ENCODE data around the gene PALLD.
"Not testable (repeated sequence)": the region's sequence is repeated elsewhere in the genome, so short reads cannot be mapped to it uniquely, and the experiment has no call there.

The PALLD gene

GRCh38 chr4:168498251-168498650 lies 1.4 kb downstream of the PALLD start:
- DNase-seq, result no peak

DNA sequence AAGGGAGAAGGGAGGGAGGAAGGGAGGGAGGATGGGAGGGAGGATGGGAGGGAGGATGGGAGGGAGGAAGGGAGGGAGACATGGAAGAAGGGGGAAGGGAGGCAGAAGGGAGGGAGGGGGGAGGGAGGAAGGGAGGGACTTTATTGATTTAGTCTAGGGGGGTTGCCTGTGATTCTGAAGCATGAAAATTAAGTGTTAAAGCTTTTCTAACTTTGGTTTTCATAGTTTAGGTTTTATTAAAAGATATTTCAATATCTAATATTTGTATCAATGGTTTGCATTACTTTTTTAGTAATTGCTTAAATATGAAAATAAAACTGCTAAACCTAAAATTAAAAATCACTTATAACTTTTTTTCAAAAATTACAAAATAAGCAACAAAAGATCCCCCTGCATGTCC lies 2.4 kb downstream of the PALLD start:
- DNase-seq, result no peak

GRCh38 chr4:168501407-168501806 lies 4.6 kb downstream of the PALLD start:
- no peak for DNase-seq

GRCh38 chr4:168502861-168503260 lies 6.0 kb downstream of the PALLD start:
- DNase-seq, result no peak

DNA sequence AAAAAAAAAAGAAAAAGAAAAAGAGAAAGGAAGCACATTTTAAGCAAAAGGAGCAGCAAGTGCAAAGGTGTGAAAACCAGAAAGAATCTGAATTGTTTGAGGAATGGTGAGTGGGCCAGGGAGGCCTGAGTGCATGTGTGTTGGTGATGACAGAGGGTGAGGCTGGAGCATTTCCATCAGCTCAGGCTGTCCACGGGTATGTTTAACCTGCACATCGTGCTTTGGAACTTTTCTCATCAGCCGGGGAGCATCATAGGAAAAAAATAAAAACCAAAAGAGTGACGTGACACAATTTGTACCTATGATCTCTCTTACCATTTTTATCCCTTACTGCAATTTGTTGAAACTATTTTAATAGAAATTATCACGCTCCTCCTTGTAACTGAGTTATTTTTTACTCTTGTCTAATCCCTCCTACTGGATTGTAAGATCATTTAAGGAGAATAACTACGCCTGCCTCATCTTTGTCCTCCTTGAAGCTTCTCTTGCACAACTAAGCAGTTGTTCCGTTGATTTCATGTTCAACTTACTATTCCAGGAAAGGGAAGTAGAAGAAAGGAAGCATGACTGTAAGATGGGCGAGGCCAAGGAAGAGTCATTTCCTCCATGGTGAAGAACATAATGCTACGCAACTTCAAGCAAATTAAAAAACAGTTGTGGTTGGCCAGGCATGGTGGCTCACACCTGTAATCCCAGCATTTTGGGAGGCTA lies 7.0 kb downstream of the PALLD start:
- no peak for DNase-seq

DNA sequence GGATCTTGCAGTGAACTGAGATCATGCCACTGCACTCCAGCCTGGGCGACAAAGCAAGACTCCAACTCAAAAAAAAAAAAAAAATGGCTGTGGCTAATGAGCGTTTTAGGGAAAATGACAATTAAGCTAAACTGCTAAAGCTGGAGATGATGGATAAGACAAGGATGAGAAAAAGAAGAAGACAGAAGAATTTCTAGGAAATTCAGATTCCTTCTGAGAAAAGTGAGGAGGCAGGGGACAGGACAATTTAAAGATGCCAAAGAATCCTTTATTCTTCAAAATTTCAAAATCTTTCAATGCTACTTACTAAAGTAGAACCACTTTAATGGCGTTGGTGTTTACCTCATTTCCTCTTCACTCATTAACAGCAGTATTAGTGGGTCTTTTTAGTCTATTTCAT lies 7.7 kb downstream of the PALLD start:
- no peak for DNase-seq

GRCh38 chr4:168506014-168506413 lies 9.2 kb downstream of the PALLD start:
- no peak for DNase-seq

DNA sequence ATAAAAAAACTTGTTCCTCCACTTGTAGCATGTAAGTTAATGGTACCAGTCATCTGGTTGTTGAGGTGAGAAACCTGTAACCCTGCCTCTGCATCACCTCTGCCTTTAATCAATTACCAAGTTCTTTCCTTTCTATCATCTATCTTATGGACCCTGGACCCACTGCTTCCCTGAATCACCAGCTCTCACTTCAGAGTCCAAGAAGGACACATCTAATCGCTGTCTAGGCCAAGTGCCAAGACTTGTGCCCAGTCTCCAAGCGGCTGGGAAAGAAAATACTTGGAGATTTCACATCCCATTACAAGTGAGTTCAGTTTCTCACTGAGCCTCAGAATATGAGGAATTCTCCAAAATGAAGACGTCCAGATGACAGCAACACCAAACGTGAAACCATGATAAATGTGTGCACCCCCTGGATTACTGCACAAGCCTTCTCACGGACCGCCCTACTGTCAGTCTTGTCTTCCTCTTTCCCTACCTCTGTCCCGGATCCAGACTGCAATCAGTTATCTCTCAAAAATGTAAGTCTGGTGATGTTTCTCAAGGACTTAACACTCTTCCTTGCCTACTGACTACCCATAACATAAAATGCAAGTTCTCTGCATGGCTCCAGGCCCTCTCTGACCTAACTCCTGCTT lies 10.4 kb downstream of the PALLD start:
- DNase-seq, result no peak

DNA sequence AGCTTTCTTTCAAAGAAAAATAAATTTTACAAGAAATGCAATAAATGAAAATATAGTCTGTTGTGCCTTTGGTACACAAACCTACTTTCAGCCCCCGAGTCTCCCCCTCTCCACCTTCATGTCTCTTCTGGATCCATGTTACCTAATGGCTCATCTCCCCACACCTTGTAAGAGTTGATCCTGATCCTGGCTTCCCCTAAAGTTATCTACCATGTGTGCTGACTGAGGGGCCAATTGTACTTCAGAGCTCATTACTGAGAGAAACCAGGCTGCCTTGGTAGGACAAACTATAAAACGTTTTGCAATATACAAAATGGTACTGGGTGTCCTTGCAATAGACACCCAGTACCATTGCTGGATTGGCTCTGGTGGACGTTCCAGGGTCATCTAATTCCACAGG lies 11.8 kb downstream of the PALLD start:
- no peak for DNase-seq

DNA sequence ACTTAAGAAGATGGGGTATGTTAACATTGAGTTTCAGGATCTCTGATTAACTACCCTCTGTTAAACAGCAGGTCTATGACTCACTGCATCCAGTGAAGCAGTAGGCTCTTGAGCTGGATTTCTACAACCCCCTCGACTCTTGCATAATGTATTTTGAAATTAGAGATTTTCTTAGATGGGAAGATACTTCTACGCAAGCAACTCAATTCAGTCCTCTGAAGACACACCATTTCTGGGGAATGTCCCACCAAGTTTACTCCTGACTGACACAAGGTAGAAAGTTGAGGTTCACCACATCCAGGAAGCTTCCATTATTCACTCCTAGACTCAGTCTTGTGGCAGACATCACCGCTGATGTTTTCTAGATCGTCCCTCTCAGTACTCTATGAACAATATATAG lies 12.9 kb downstream of the PALLD start:
- no peak for DNase-seq

DNA sequence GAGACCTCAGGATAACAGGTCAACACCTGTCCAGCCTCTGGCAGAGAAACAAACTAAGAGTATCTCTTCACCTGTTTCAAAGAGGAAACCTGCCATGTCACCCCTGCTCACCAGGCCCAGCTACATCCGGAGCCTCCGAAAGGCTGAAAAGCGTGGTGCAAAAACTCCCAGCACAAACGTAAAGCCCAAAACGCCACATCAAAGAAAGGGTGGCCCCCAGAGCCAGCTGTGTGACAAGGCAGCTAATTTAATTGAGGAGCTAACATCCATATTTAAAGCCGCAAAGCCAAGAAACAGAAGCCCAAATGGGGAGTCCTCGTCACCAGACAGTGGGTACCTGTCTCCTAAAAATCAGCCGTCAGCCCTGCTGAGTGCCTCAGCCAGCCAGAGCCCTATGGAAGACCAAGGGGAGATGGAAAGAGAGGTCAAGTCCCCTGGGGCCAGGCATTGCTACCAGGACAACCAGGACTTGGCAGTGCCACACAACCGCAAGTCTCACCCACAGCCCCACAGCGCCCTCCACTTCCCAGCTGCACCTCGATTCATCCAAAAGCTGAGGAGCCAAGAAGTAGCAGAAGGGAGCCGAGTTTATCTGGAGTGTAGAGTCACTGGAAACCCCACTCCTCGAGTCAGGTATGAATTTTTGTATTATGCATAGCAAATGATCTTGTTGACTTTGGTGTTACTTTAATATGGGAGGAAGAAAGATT lies 15.1 kb downstream of the PALLD start:
- DNase-seq, result peak; percentile 68

DNA sequence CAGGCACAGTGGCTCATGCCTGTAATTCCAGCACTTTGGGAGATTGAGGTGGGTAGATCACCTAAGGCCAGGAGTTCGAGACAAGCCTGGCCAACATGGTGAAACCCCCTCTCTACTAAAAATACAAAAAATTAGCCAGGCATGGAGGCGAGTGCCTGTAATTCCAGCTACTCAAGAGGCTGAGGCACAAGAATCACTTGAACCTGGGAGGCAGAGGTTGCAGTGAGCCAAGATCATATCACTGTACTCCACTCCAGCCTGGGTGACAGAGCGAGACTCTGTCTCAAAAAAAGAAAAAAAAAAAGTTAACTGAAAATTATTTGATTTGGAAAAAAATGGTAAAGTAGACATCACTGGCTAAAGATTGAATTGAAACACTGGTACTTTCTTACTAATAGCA lies 17.0 kb downstream of the PALLD start:
- DNase-seq, result not testable (repeated sequence)

- no peak for DNase-seq
Measured at GRCh38 chr4:168514249-168514852, 17.5 kb downstream of the PALLD start.

- DNase-seq, result no peak
Measured at GRCh38 chr4:168515222-168516011, 18.6 kb downstream of the PALLD start.

GRCh38 chr4:168516841-168517240 lies 20.0 kb downstream of the PALLD start:
- DNase-seq, result no peak

- no peak for DNase-seq
Measured at GRCh38 chr4:168519576-168519975, 22.7 kb downstream of the PALLD start.

GRCh38 chr4:168521721-168522120 lies 24.9 kb downstream of the PALLD start:
- no peak for DNase-seq

GRCh38 chr4:168522356-168522755 lies 25.5 kb downstream of the PALLD start:
- DNase-seq, result no peak

GRCh38 chr4:168522829-168523489 lies 26.1 kb downstream of the PALLD start:
- DNase-seq, result no peak

GRCh38 chr4:168524006-168524405 lies 27.2 kb downstream of the PALLD start:
- DNase-seq, result no peak

- no peak for DNase-seq
Measured at GRCh38 chr4:168524897-168525296, 28.0 kb downstream of the PALLD start.

DNA sequence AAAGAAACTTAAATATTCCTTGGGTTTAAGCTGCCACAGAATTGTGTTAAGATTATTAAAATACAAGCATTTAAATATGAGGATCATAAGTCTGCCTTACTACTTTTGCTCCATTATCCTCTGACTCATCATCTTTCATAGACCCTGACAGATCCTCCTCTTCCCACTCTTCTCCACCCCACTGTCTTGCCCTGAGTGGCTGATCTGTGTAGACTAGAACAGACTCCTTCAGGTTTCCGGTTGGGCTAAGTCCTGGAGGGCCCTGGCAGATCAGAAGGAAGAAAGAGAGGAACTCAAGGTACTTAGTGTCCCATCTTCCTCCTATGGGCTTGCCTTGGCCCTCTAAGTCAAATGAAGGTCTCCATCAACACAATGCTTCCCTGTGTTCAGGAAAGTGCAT lies 30.7 kb downstream of the PALLD start:
- DNase-seq, result no peak
